ENCODE measurements around the gene FNDC10. TPM values are rescaled to one million over a fixed set of nuclear protein-coding genes. Genes with fewer than 3 reads are reported as not detected.

The FNDC10 gene
- total and polyA plus RNA-seq, 7 donors, result 0.15 to 0.96 (median 0.63) TPM; not detected in 1

GRCh38 chr1:1622010-1622787, 22.3 kb upstream of the FNDC10 start:
- 30 to 48% (median 39%) methylated on average over 21 of the region's 21 CpGs for WGBS, 3 donors
- Histone ChIP-seq H3K27ac (peak overlapping the region; percentile 85), H3K4me1 (peaks cover 56% of the 10 kb centered on the region), H3K27me3 (ENCODE audit: insufficient read depth in 3 of 3, low read length in 2 of 3) (no peaks in the 10 kb centered on the region), H3K4me3 (no peak overlapping the region), H3K36me3 (ENCODE audit: insufficient read depth in 1 of 2, low read depth in 1 of 2) (peaks cover 0 to 43% of the 10 kb centered on the region in 2 donors), H3K9me3 (no peaks in the 10 kb centered on the region)
- intact Hi-C loops (cut with DNase I), result no loop called here
- DNase-seq (peak; percentile 69 to 94), ATAC-seq (peak; percentile 73 to 88 (median 80))
- TF ChIP-seq CTCF (IDR thresholded peaks at IDR 0.05), result no peak

GRCh38 chr1:1621173-1622009, 21.5 kb upstream of the FNDC10 start:
- DNase-seq, result peak in 1 of 2 donors; percentile 56
- no peak for TF ChIP-seq CTCF (IDR thresholded peaks at IDR 0.05)
- WGBS, 3 donors, result 57 to 80% (median 66%) methylated on average over 30 to 31 of the region's 31 CpGs
- H3K36me3 ChIP-seq (ENCODE audit: insufficient read depth in 1 of 2, low read depth in 1 of 2), result peaks cover 0 to 35% of the 10 kb centered on the region in 2 donors
- peaks cover 64% of the 10 kb centered on the region for H3K4me1 ChIP-seq
- H3K27ac ChIP-seq, result peak overlapping the region; percentile 85
- no peaks in the 10 kb centered on the region for H3K27me3 ChIP-seq (ENCODE audit: insufficient read depth in 3 of 3, low read length in 2 of 3)
- ATAC-seq, result peak in 2 of 4 donors; percentile 0 to 3
- intact Hi-C loops (cut with DNase I), result no loop called here
- H3K4me3 ChIP-seq, result peak overlapping the region; percentile 15
- no peaks in the 10 kb centered on the region for H3K9me3 ChIP-seq

- peaks cover 64% of the 10 kb centered on the region for H3K4me1 ChIP-seq
- no peaks in the 10 kb centered on the region for H3K9me3 ChIP-seq
- no peaks in the 10 kb centered on the region for H3K27me3 ChIP-seq (ENCODE audit: insufficient read depth in 3 of 3, low read length in 2 of 3)
- intact Hi-C loops (cut with DNase I), result no loop called here
- peak; percentile 18 to 57 for DNase-seq
- peak in 2 of 4 donors; percentile 12 to 20 for ATAC-seq
- peaks cover 0 to 34% of the 10 kb centered on the region in 2 donors for H3K36me3 ChIP-seq (ENCODE audit: insufficient read depth in 1 of 2, low read depth in 1 of 2)
- H3K4me3 ChIP-seq, result peak overlapping the region; percentile 15
- H3K27ac ChIP-seq, result peak overlapping the region; percentile 85
- TF ChIP-seq CTCF (IDR thresholded peaks at IDR 0.05), result no peak
- 32 to 51% (median 48%) methylated on average over 11 to 16 of the region's 16 CpGs for WGBS, 3 donors
These were observed 20.7 kb upstream of the FNDC10 start for GRCh38 chr1:1620433-1621139.

GRCh38 chr1:1619917-1620361, 20.0 kb upstream of the FNDC10 start:
- DNase-seq (peak; percentile 64 to 90), ATAC-seq (peak; percentile 31 to 60 (median 52))
- Histone ChIP-seq H3K27me3 (ENCODE audit: insufficient read depth in 3 of 3, low read length in 2 of 3) (no peaks in the 10 kb centered on the region), H3K4me1 (peaks cover 64% of the 10 kb centered on the region), H3K4me3 (peak overlapping the region; percentile 15), H3K36me3 (ENCODE audit: insufficient read depth in 1 of 2, low read depth in 1 of 2) (peaks cover 0 to 27% of the 10 kb centered on the region in 2 donors), H3K9me3 (no peaks in the 10 kb centered on the region), H3K27ac (peak overlapping the region; percentile 85)
- intact Hi-C loops (cut with DNase I), result no loop called here
- TF ChIP-seq CTCF (IDR thresholded peaks at IDR 0.05), result peak; percentile 49
- WGBS, 3 donors, result 27 to 51% (median 36%) methylated on average over 14 of the region's 14 CpGs

All from psoas muscle (tissue), 8 donors.